Coronary artery (tissue), 2 donors: ENCODE results near the gene PRDX4.

Experiments used
- DNase-seq: peaks from one replicate; pipeline ENCODE4 v3.0.0-alpha.2; 2017; ENCODE audit warnings: low spot score
- H3K27ac ChIP-seq, 2 donors: fragments of 200-600 bp; sonication (generic); one replicate each; pipeline ENCODE4 v1.5.1; 2016 to 2019
- H3K4me3 ChIP-seq: fragments of 200-600 bp; sonication (generic); 2 replicates; pipeline ENCODE4 v1.5.1; 2016; ENCODE audit warnings: mild to moderate bottlenecking, moderate library complexity
- TF ChIP-seq, protein P1 (sequence below): fragments of 200-600 bp; sonication (generic); IDR thresholded peaks from one replicate; pipeline ENCODE4 v1.5.1; 2019; ENCODE audit warnings: antibody characterized with exemption

Gene PRDX4

DNA sequence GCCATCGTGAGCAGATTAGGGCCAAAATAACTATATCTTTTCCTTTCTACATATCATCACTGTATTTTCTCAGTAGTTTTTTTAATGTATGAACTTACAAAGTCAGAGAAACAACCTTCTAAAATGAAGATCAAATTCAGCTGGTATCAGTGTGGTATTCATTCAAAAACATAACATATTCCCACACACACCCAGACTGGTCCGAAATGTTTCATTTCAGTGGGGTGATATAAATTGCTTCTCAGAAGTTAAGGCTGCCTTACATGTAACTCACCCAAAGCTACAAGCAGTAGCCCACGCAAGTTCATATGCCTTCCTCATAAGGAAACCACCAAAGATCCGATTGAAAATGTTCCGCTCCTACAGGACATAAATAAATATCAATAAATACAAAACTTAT, 37.9 kb downstream of the PRDX4 start:
- DNase-seq = no peak
- Histone ChIP-seq H3K27ac (no peak overlapping the region), H3K4me3 (no peak overlapping the region)
- TF ChIP-seq, protein P1, sequence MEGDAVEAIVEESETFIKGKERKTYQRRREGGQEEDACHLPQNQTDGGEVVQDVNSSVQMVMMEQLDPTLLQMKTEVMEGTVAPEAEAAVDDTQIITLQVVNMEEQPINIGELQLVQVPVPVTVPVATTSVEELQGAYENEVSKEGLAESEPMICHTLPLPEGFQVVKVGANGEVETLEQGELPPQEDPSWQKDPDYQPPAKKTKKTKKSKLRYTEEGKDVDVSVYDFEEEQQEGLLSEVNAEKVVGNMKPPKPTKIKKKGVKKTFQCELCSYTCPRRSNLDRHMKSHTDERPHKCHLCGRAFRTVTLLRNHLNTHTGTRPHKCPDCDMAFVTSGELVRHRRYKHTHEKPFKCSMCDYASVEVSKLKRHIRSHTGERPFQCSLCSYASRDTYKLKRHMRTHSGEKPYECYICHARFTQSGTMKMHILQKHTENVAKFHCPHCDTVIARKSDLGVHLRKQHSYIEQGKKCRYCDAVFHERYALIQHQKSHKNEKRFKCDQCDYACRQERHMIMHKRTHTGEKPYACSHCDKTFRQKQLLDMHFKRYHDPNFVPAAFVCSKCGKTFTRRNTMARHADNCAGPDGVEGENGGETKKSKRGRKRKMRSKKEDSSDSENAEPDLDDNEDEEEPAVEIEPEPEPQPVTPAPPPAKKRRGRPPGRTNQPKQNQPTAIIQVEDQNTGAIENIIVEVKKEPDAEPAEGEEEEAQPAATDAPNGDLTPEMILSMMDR = no peak

GRCh38 chrX:23720117-23720677, 52.9 kb downstream of the PRDX4 start:
- Histone ChIP-seq H3K27ac (no peak overlapping the region), H3K4me3 (no peak overlapping the region)
- DNase-seq = no peak
- TF ChIP-seq, protein P1 = no peak

DNA sequence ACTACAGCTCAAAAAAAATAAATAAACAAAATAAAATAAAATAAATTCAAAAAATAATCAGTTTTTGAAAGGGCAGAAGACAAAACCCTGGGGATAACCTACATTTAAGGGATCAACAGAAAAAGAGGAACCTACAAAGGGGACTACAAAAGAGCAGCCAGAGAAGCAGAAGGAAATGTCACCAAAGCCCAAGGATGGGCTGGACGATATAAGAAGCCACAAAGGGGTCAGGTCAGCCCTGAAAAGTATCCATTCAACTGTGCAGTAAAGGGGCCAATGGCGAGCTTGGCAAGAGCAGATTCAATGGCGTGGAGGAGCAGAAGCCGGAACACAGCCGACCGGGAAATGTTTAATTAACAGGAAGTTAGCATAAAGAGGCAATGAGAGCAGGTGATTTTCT, 58.9 kb downstream of the PRDX4 start:
- no peak overlapping the region for H3K4me3 ChIP-seq
- no peak overlapping the region for H3K27ac ChIP-seq
- no peak for DNase-seq
- TF ChIP-seq, protein P1 = no peak

DNA sequence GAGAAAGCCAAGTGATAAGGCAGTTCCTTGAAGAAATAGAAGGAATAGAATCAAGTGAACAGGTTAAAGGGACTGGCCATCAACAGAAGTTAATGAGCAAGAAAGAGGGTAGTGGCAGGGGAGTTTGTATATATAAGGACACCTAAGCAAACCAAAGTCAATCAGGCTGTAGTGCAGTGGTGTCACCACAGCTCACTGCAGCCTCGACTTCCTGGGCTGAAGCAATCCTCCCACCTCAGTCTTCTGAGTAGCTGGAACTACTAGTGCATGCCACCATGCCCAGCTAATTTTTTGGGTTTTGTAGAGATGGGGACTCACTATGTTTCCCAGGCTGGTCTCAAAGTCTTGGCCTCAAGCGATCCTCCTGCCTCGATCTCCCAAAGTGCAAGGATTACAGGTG, 59.9 kb downstream of the PRDX4 start:
- H3K4me3 ChIP-seq = no peak overlapping the region
- TF ChIP-seq, protein P1 = no peak
- no peak for DNase-seq
- H3K27ac ChIP-seq = no peak overlapping the region

GRCh38 chrX:23729214-23729613, 61.9 kb downstream of the PRDX4 start:
- H3K4me3 ChIP-seq = no peak overlapping the region
- DNase-seq = no peak
- TF ChIP-seq, protein P1 = no peak

DNA sequence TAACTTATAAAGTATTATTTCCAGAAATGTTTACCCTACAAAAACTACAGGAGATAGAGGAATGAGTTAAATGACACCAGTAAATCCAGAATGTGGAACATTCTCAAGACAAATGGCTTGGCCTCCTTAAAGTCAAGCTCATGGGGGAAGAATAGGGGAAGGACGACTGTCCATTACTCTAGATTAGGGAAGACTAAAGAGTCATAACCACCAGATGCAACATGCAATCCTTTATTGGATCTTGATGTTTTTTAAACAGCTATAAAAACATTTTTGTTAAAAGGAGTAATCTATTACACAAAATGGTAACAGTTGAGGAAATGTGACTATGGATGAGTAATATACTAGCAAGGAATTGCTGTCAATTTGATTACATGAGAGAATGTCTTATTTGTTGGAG, 64.7 kb downstream of the PRDX4 start:
- no peak overlapping the region for H3K27ac ChIP-seq
- DNase-seq = no peak
- no peak overlapping the region for H3K4me3 ChIP-seq
- TF ChIP-seq, protein P1 = no peak

More at GRCh38 chrX:23729214-23729613, 61.9 kb downstream of the PRDX4 start:
- no peak overlapping the region for H3K27ac ChIP-seq

DNA sequence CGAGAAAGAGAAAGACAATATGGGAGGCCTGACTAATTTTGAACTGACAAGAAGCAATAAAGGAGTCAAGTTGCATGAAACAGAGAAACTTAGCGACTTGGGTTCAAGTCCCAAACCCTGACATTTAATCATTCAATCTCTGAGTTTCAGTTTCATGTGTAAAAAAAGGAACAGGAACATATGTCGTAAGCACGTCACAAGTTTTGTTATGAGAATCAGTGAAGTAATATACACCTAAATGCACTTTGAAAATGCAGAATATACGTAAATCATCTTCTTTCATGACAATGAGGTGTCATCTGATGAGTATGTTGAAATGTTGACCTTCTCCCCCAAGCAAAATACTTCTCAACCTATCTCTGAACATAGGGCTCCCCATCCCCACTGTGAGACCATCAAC, 65.4 kb downstream of the PRDX4 start:
- no peak overlapping the region for H3K27ac ChIP-seq
- no peak for DNase-seq
- no peak overlapping the region for H3K4me3 ChIP-seq
- TF ChIP-seq, protein P1 = no peak
